Hematopoietic multipotent progenitor cell treated with erythropoietin and hydrocortisone succinate and interleukin-3 and kit ligand, for 8 days (in vitro differentiated cells): ENCODE measurements around the gene HSD17B4.
"Not testable (repeated sequence)": the region's sequence is repeated elsewhere in the genome, so short reads cannot be mapped to it uniquely, and the experiment has no call there.

Experiments used
- DNase-seq: peaks from one replicate; pipeline ENCODE4 v3.0.0-alpha.2; 2015

Gene HSD17B4

DNA sequence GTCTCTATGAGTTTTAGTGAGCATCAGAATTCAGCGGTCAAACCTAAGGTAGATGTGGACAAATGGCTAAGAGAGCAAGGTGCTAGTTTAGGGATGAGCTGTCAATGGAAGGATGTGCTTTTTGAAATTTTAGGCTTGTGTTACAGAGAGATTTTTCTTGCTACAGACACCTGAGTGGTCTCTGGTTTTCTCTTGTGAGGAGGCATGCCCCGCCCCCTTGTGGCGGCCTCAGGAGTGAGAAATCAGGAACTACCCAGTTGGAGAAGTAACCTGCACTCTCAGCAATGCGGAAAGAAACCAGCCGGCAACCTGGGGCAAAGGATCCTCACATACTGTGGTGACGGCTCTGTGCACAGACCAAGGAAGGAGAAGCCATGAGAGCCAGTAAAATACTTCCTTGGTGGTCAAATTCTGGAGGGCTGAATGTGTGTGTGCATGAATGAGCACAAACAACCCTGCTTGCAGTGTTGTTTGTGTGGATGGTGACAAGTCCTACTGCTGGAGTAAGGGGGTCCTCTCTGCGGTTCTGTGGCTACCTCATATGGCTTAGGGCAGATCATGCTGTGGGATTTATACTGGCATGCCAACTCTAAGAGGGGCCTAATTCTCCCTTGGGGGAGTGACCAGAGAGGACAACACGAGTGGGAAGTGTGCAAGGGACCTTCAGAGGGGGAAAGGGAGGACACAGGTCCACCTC lies 16.7 kb upstream of the HSD17B4 start:
- DNase-seq, result peak; percentile 78

DNA sequence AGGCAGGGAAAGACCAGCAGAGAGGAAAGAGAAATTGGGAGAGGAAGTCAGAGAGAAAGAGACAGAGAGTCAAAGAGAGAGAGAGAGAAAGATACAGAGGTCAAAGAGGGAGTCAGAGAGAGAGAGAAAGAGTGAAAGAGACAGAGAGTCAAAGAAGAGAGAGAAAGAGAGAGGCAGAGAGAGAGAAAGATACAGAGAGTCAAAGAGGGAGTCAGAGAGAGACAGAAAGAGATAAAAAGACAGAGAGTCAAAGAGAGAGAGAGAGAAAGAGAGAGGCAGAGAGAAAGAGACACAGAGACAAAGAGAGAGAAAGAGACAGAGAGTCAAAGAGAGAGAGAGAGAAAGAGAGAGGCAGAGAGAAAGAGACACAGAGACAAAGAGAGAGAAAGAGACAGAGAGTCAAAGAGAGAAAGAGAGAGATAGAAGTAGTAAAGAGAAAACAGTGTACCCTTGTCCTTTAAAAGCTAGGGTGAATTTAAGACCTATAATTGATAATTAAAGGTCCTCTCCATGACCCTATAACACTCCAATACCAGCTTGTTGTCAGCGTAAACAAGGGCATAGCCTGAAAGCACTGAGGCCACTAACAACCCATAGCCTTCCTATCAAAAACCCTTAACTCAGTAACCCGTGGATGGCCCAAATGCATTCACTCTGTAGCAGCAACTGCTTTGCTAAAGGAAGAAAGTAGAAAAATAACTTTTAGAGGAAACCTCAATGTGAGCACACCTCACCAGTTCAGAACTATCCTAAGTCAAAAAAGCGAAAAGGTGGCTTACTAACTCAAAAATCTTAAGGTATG lies 14.3 kb upstream of the HSD17B4 start:
- DNase-seq, result not testable (repeated sequence)

DNA sequence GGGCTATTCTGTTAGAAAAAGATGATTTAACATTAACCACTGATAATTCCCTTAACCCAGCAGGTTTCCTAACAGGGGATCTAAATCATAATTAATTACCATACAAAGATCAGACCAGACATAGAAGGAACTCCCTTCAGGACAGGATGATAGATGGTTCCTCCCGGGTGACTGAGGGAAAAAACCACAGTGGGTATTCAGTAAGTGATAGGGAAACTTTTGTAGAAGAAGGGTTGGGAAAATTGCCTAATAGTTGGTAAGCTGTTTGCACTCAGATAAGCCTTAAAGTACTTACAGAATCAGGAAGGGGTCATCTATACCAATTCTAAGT lies 13.7 kb upstream of the HSD17B4 start:
- peak; percentile 85 for DNase-seq

DNA sequence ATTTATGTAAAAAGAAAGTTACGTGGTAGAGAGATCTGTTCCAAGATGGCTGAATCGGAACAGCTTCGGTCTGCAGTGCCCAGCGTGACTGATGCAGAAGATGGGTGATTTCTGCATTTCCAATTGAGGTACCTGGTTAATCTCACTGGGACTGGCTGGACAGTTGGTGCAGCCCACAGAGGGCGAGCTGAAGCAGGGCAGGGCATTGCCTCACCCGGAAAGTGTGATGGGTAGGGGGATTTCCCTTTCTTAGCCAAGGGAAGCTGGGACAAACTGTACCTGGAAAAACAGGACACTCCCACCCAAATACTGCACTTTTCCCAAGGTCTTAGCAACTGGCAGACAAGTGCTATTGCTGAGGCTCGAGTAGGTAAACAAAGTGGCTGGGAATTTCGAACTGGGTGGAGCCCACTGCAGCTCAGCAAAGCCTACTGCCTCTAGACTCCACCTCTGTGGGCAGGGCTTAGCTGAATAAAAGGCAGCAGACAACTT lies 13.1 kb upstream of the HSD17B4 start:
- DNase-seq, result peak; percentile 63

GRCh38 chr5:119439632-119440031 lies 12.7 kb upstream of the HSD17B4 start:
- DNase-seq, result not testable (repeated sequence)

GRCh38 chr5:119444643-119445042 lies 7.7 kb upstream of the HSD17B4 start:
- DNase-seq, result not testable (repeated sequence)

DNA sequence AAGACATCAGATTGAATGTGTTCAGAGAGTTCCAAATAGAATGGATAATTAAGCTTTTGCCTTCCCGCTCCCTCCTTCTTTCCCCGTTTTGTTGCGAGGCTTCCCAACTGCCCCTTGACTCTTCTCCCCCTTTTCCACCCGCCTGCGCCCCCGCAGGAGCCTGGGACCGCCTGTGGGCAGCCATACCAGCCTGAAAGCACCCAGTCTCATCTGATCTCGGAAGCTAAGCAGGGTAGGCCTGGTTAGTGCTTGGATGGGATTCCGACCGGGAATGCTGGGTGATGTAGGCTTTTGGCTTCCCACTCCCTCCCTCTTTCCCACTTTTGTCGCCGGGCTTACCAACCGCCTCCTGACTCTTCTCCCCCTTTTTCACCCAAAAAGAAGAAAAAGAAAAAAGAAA lies 6.8 kb upstream of the HSD17B4 start:
- no peak for DNase-seq

GRCh38 chr5:119449882-119450281 lies 2.4 kb upstream of the HSD17B4 start:
- DNase-seq, result no peak

GRCh38 chr5:119450627-119451026 lies 1.7 kb upstream of the HSD17B4 start:
- DNase-seq, result not testable (repeated sequence)

- no peak for DNase-seq
These were observed 736 bp upstream of the HSD17B4 start for GRCh38 chr5:119451561-119451960.

- no peak for DNase-seq
These were observed 281 bp upstream of the HSD17B4 start for GRCh38 chr5:119452060-119452372.

DNA sequence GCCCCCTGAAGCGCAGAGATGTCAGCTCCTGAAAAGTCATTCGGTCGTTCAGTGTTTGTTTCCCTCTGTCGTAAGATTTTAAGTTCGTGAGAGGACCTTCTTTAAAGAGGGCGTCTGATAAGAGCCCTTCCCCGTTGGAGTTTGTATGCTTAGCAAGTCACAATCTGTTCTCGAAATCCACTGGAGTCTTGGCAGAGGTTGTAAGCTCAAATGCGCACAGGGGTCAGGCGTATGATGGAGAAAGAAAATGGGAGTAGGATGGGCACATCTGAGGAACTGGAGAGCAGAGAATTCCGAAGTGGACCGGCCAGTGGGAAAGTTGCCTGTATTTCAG lies 710 bp downstream of the HSD17B4 start:
- peak; percentile 56 for DNase-seq

- DNase-seq, result no peak
These were observed 1.9 kb downstream of the HSD17B4 start for GRCh38 chr5:119454171-119454570.

GRCh38 chr5:119458911-119459632 lies 6.8 kb downstream of the HSD17B4 start:
- no peak for DNase-seq

DNA sequence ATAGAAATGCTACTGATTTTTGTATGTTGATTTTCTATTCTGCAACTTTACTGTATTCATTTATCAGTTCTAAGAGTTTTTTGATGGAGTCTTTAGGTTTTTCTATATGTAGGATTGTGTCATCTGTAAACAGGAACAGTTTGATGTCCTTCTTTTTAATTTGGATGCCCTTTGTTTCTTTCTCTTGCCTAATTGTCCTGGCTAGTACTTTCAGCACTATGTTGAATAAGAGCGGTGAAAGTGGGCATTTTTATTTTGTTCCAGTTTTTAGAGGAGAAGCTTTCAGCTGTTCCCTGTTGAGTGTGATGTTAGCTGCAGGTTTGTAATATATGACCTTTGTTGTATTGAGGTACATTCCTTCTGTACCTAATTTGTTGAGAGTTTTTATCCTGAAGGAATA lies 13.3 kb downstream of the HSD17B4 start:
- DNase-seq, result no peak

GRCh38 chr5:119468286-119468685 lies 16.0 kb downstream of the HSD17B4 start:
- DNase-seq, result no peak

DNA sequence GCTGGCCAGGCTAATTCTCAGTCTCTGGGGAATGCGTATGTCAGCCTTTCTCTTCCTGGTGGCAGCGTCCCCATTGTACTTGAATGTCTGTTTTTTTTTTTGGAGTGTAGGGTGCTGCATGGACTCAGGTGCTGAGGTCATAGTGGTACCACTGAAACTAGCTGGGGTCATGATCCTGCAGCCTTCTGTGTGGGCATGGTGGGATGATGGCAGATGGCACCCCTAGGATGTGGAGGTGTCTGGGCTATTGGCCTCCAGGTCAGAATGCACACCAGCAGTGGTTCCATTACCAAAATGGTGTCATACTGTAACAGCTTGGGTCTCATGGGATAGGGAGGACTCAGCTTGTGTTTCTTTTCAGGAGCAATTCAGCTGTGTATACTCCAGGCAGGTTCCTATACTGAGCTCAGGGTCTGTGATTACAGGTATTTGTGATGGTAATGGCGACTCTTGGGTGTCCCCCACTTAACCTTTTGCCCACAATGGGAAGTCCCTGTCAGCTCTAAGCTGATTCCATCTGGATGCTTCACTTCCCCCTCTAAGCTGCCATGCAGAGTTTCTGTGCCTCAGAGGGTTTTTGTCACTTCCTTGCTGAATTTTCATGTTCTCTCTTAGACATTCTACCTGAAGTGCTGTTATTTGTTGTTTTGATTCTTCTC lies 17.9 kb downstream of the HSD17B4 start:
- DNase-seq, result no peak

DNA sequence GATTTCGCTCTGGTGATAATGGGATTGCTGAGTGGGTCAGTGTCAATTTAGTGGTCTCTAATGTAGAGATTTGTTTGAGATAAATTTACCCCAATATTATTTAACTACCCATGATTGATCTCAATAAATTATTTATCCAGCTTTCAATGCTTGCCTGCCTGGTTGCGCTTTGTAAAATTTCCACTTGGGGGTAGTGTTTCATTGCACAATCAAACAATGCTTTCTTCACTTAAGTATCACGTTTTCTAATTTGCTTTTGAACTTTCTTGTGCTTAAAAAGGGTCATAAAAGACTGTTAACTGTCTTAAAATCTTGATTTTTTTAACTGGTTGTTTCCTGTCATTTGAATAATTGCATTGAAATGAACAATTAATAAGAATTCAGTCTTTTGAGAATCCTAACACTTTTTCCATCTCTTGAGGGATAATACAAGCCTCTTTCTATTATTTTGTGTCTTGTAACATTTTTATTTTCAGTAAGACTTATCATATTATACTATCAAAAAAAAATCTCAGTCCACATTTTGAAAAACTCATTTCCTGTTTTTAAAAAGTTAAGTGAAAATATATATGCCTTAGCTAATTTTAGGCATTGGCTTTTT lies 18.7 kb downstream of the HSD17B4 start:
- DNase-seq, result peak; percentile 49

DNA sequence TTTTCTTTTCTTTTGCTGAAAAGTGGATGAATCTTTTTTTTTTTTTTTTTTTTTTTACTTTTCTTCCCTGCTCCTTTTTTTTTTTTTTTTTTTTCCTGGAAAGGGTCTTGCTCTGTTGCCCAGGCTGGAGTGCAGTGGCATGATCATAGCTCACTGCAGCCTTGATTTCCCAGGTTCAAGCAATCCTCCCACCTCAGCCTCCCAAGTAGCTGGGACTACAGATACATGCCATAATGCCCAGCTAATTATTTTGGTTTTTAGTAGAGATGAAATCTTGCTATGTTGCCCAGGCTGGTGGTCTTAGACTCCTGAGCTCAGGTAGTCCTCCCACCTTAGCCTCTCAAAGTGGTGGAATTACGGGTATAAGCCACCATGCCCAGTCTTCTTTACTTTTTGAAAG lies 20.9 kb downstream of the HSD17B4 start:
- no peak for DNase-seq

GRCh38 chr5:119476341-119476740 lies 24.0 kb downstream of the HSD17B4 start:
- DNase-seq, result no peak

GRCh38 chr5:119478781-119479180 lies 26.5 kb downstream of the HSD17B4 start:
- no peak for DNase-seq

DNA sequence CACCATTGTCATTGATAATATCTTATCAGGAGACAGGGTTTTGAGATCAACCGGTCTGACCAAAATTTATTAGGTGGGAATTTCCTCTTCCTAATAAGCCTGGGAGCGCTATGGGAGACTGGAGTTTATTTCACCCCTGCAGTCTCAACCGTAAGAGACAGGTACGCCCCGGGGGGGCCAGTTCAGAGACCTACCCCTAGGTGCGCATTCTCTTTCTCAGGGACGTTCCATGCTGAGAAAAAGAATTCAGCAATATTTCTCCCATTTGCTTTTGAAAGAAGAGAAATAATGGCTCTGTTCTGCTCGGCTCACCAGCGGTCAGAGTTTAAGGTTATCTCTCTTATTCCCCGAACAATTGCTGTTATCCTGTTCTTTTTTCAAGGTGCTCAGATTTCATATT lies 28.3 kb downstream of the HSD17B4 start:
- not testable (repeated sequence) for DNase-seq

GRCh38 chr5:119483155-119483554 lies 30.9 kb downstream of the HSD17B4 start:
- DNase-seq, result no peak
